Omental fat pad (tissue), 4 donors: ENCODE data around the gene GRAP2. TPM values are rescaled to one million over a fixed set of nuclear protein-coding genes. Genes with fewer than 3 reads are reported as not detected.

ENCODE experiments used
- ATAC-seq: fragments of 150-250 bp; one replicate; pipeline ENCODE4 v1.9.1; 2016; ENCODE audit warnings: mild to moderate bottlenecking, moderate library complexity; ENCODE audit not compliant: low FRiP score
- DNase-seq: peaks from one replicate; pipeline ENCODE4 v3.0.0-alpha.2; 2019; ENCODE audit warnings: low spot score
- CTCF ChIP-seq, 3 donors: fragments of 450-650 bp; IDR thresholded peaks; one replicate each; pipeline ENCODE4 v1.5.1; 2016 to 2017; ENCODE audit warnings: antibody characterized with exemption in 3 of 3, mild to moderate bottlenecking in 3 of 3, moderate library complexity in 2 of 3
- total RNA-seq, 4 donors: library from RNA; depleted of rRNA; stranded (reverse); fragments of >200 nt; gene quantifications; one replicate each; pipeline ENCODE4 v1.1.0, GENCODE V29; 2016

Gene GRAP2
- total RNA-seq, 4 donors from 2014 or later, result 1.0 to 9.5 (median 3.7) TPM

GRCh38 chr22:39917776-39918495 is 17.1 kb downstream of the GRAP2 start:
- TF ChIP-seq CTCF (IDR thresholded peaks at IDR 0.05), result no peak
- DNase-seq, result no peak
- ATAC-seq, result no peak

- TF ChIP-seq CTCF (IDR thresholded peaks at IDR 0.05), result no peak
- no peak for ATAC-seq
- DNase-seq, result no peak
Measured at GRCh38 chr22:39920134-39920743, 19.4 kb downstream of the GRAP2 start.

GRCh38 chr22:39923696-39924095 is 22.8 kb downstream of the GRAP2 start:
- no peak for TF ChIP-seq CTCF (IDR thresholded peaks at IDR 0.05)
- no peak for ATAC-seq

GRCh38 chr22:39924286-39924685 is 23.4 kb downstream of the GRAP2 start:
- ATAC-seq (no peak), DNase-seq (no peak)
- no peak for TF ChIP-seq CTCF (IDR thresholded peaks at IDR 0.05)

More at GRCh38 chr22:39923696-39924095, 22.8 kb downstream of the GRAP2 start:
- DNase-seq, result no peak

GRCh38 chr22:39925273-39925672 is 24.4 kb downstream of the GRAP2 start:
- DNase-seq (no peak), ATAC-seq (no peak)
- no peak for TF ChIP-seq CTCF (IDR thresholded peaks at IDR 0.05)

- DNase-seq (no peak), ATAC-seq (no peak)
- TF ChIP-seq CTCF (IDR thresholded peaks at IDR 0.05), result no peak
Measured at GRCh38 chr22:39925909-39926679, 25.2 kb downstream of the GRAP2 start.
